SU-DHL-6 (cell line): ENCODE measurements around the gene TM7SF3.

Experiments used
- H2AFZ ChIP-seq: fragments of 200-600 bp; sonication (generic); 2 replicates; pipeline ENCODE4 v1.6.1; 2014; ENCODE audit warnings: low read depth, mild to moderate bottlenecking, moderate library complexity, mixed read lengths, antibody characterized with exemption, low read length; ENCODE audit not compliant: severe bottlenecking
- H3F3A ChIP-seq: fragments of 200-600 bp; shearing (Covaris generic); 2 replicates; pipeline ENCODE4 v1.6.0; 2016; ENCODE audit warnings: antibody characterized with exemption, mild to moderate bottlenecking; ENCODE audit not compliant: insufficient read depth
- H3K27ac ChIP-seq: fragments of 200-600 bp; sonication (generic); 2 replicates; pipeline ENCODE4 v1.5.1; 2016; ENCODE audit warnings: low read depth, mild to moderate bottlenecking, low read length, moderate library complexity, mixed read lengths
- H3K27me3 ChIP-seq: fragments of 200-600 bp; sonication (generic), shearing (Covaris generic); 2 replicates; pipeline ENCODE4 v1.6.0; 2014; ENCODE audit warnings: mild to moderate bottlenecking, low read length
- H3K36me3 ChIP-seq: fragments of 200-600 bp; sonication (generic); 2 replicates; pipeline ENCODE4 v1.6.1; 2014; ENCODE audit warnings: mild to moderate bottlenecking, low read length, mixed read lengths
- H3K4me2 ChIP-seq: fragments of 300-600, 200-600 bp; shearing (Covaris generic), sonication (generic); 2 replicates; pipeline ENCODE4 v1.6.0; 2014; ENCODE audit warnings: low read length, low read depth, mild to moderate bottlenecking; ENCODE audit not compliant: poor library complexity, severe bottlenecking
- H3K4me3 ChIP-seq: fragments of 200-600 bp; sonication (generic); 2 replicates; pipeline ENCODE4 v1.5.1; 2014; ENCODE audit warnings: antibody characterized with exemption, low read length, mild to moderate bottlenecking, mixed read lengths; ENCODE audit not compliant: insufficient read depth, poor library complexity, severe bottlenecking
- H3K79me2 ChIP-seq: fragments of 200-600 bp; sonication (generic); 2 replicates; pipeline ENCODE4 v1.6.1; 2014; ENCODE audit warnings: mild to moderate bottlenecking, low read length, moderate library complexity; ENCODE audit not compliant: insufficient read depth
- H3K9ac ChIP-seq: fragments of 200-600 bp; sonication (generic); 2 replicates; pipeline ENCODE4 v1.7.0; 2014; ENCODE audit warnings: mild to moderate bottlenecking, low read length
- H3K9me2 ChIP-seq: fragments of 200-600 bp; sonication (generic); replicated peaks from 2 replicates; pipeline ENCODE4 v1.6.1; 2014; ENCODE audit warnings: low read length; ENCODE audit not compliant: insufficient read depth
- H3K9me3 ChIP-seq: fragments of 200-600 bp; sonication (generic); 2 replicates; pipeline ENCODE4 v1.6.1; 2014; ENCODE audit warnings: low read length, mixed read lengths; ENCODE audit not compliant: insufficient read depth
- H4K20me1 ChIP-seq: fragments of 200-600 bp; sonication (generic); 2 replicates; pipeline ENCODE4 v1.6.1; 2014; ENCODE audit warnings: low read depth, mild to moderate bottlenecking, antibody characterized with exemption, low read length, moderate library complexity, mixed read lengths
- CTCF ChIP-seq: fragments of 200-600 bp; sonication (generic); IDR thresholded peaks from one replicate; pipeline ENCODE4 v1.5.1; 2017; ENCODE audit warnings: antibody characterized with exemption, mild to moderate bottlenecking, low read length, moderate library complexity; ENCODE audit not compliant: insufficient read depth, poor library complexity, severe bottlenecking
- EZH2phosphoT487 ChIP-seq: fragments of 200-600 bp; sonication (generic), shearing (Covaris generic); conservative IDR thresholded peaks from 2 replicates; pipeline ENCODE4 v1.6.1; 2018; ENCODE audit warnings: mild to moderate bottlenecking, antibody characterized with exemption, low read length, moderate library complexity, mixed read lengths

Gene TM7SF3

GRCh38 chr12:27026257-27026656 lies 12.1 kb upstream of the TM7SF3 start:
- no peak for TF ChIP-seq EZH2phosphoT487
- no peak for TF ChIP-seq CTCF
- H3K4me2 ChIP-seq = no peak overlapping the region
- no peaks in the 10 kb centered on the region for H4K20me1 ChIP-seq
- no peak overlapping the region for H3K4me3 ChIP-seq
- H3K79me2 ChIP-seq = peaks cover 21% of the 10 kb centered on the region; the same call in 1 of the 2 replicates
- no peak overlapping the region for H3K9ac ChIP-seq
- H3K36me3 ChIP-seq = peaks cover 14% of the 10 kb centered on the region; the same call in 1 of the 2 replicates
- H3K27me3 ChIP-seq = no peaks in the 10 kb centered on the region
- no peaks in the 10 kb centered on the region for H3F3A ChIP-seq
- no peak overlapping the region for H2AFZ ChIP-seq
- H3K9me3 ChIP-seq = no peaks in the 10 kb centered on the region
- H3K9me2 ChIP-seq = no peaks in the 10 kb centered on the region
- no peak overlapping the region for H3K27ac ChIP-seq

- H3K9ac ChIP-seq = no peak overlapping the region
- H3F3A ChIP-seq = no peaks in the 10 kb centered on the region
- TF ChIP-seq EZH2phosphoT487 (no peak), CTCF (no peak)
- no peak overlapping the region for H2AFZ ChIP-seq
- H3K27ac ChIP-seq = no peak overlapping the region
- H3K4me3 ChIP-seq = no peak overlapping the region
- H3K36me3 ChIP-seq = peaks cover 9% of the 10 kb centered on the region; the same call in 1 of the 2 replicates
- no peaks in the 10 kb centered on the region for H4K20me1 ChIP-seq
- H3K9me2 ChIP-seq = no peaks in the 10 kb centered on the region
- H3K27me3 ChIP-seq = no peaks in the 10 kb centered on the region
- no peak overlapping the region for H3K4me2 ChIP-seq
- no peaks in the 10 kb centered on the region for H3K9me3 ChIP-seq
- H3K79me2 ChIP-seq = peaks cover 21% of the 10 kb centered on the region; the same call in 1 of the 2 replicates
These were observed 10.9 kb upstream of the TM7SF3 start for GRCh38 chr12:27025116-27025515.

- Histone ChIP-seq H2AFZ (no peak overlapping the region), H4K20me1 (no peaks in the 10 kb centered on the region), H3K36me3 (peaks cover 3% of the 10 kb centered on the region; the same call in 1 of the 2 replicates), H3K4me2 (no peak overlapping the region), H3K27me3 (no peaks in the 10 kb centered on the region), H3K9me2 (no peaks in the 10 kb centered on the region), H3K27ac (no peak overlapping the region), H3F3A (no peaks in the 10 kb centered on the region), H3K9ac (no peak overlapping the region), H3K9me3 (no peaks in the 10 kb centered on the region), H3K79me2 (peaks cover 21% of the 10 kb centered on the region; the same call in 1 of the 2 replicates), H3K4me3 (no peak overlapping the region)
- no peak for TF ChIP-seq CTCF
- no peak for TF ChIP-seq EZH2phosphoT487
These were observed 10.1 kb upstream of the TM7SF3 start for GRCh38 chr12:27024291-27024690.
